ENCODE measurements around the gene AFAP1L2.

DNA sequence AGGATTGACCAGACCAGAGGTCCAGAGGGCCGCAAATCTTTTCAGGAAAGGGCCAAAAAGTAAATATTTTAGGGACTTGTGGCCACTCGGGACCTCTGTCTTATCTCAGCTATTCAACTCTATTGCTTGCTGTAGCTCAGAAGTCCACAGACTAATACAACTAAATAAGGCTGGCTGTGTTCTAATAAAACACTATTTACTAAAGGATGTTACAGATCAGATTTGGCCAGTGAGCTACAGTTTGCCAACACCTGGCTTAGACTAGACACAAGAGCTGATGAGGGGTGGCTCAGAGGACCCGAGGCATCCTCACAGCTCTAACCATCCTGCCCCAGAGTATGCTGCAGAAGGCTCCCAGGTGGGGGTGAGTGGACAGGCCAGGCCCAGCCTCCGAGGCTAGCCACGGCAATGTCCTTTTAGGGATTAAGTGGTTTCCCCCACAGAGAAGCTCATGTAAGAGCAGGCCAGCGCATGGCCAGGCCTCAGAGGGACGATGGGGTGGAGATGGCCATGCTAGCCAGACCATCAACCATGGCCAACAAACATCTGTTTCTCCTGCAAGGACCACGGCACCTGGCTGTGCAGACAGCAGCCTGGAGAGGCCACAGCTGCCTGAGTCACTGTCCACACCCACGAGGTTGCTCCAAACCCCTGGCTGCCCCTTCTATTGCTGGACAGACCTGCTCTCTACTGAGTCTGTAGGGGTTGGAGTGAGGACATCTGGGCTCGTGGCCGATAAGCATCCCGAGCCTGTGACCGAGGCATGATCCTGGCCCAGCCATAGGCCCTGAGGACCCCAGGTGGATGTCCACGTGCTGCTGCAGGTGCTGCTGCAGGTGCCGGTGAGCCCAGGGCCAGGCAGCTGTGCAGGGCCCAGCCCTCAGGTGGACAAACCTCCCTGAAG lies 76.5 kb downstream of the AFAP1L2 start:
- TF ChIP-seq CTCF (IDR thresholded peaks at IDR 0.05) (no peak), EZH2phosphoT487 (IDR thresholded peaks at IDR 0.05) (no peak), EZH2 (IDR thresholded peaks at IDR 0.05) (no peak)

Measured in neural progenitor cell (in vitro differentiated cells).